Erythroblast (primary cell): ENCODE results near the gene ATP2A3.

ENCODE experiments used
- GATA1 ChIP-seq: IDR thresholded peaks from 2 replicates; pipeline ENCODE4 v1.6.1; 2011; ENCODE audit warnings: low read depth, mild to moderate bottlenecking, control low read depth, low read length, moderate library complexity
- POLR2A ChIP-seq: IDR thresholded peaks from 2 replicates; pipeline ENCODE4 v1.6.1; 2011; ENCODE audit warnings: mild to moderate bottlenecking, low read length

DNA sequence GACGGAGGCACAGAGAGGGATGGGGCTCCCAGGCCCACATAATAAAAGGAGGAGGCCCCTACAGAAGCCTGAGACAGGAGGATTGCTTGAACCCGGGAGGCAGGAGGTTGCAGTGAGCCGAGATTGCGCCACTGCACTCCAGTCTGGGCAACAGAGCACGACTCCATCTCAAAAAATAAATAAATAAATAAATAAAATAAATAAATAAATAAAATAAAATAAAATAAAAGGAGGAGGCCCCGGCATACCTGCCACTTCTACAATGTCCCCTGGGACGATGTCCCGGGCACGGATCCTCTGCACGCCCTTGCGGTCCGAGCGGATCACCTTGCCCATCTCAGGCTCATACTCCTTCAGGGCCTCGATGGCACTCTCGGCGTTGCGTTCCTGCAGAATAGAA is 13.2 kb downstream of the ATP2A3 start:
- TF ChIP-seq POLR2A (no peak), GATA1 (no peak)
